Measurements from ENCODE around the gene KAZN. TPM values are rescaled to one million over a fixed set of nuclear protein-coding genes. Genes with fewer than 3 reads are reported as not detected.

The KAZN gene
- polyA plus RNA-seq, 1 experiment = 5.5 TPM

GRCh38 chr1:15075817-15076216 is 477.3 kb downstream of the KAZN start:
- no peak for DNase-seq (ENCODE audit: low read depth)
- POLR2A ChIA-PET = no interaction called here
- H3K27me3 ChIP-seq (ENCODE audit: control insufficient read depth, insufficient read depth, low read length) = no peaks in the 10 kb centered on the region
- no peak for TF ChIP-seq CTCF (IDR thresholded peaks at IDR 0.05; ENCODE audit: insufficient read depth, low read depth, low read length)
- H3K4me3 ChIP-seq (ENCODE audit: low read depth, low read length) = no peak overlapping the region
- no peaks in the 10 kb centered on the region for H3K36me3 ChIP-seq (ENCODE audit: control insufficient read depth, insufficient read depth, low read length)
- CTCF ChIA-PET = no interaction called here

- POLR2A ChIA-PET = no interaction called here
- no peak for DNase-seq (ENCODE audit: low read depth)
- H3K36me3 ChIP-seq (ENCODE audit: control insufficient read depth, insufficient read depth, low read length) = no peaks in the 10 kb centered on the region
- no peaks in the 10 kb centered on the region for H3K27me3 ChIP-seq (ENCODE audit: control insufficient read depth, insufficient read depth, low read length)
- CTCF ChIA-PET = interaction anchor here (0.9 kb wide), 1 partner anchor 40 kb away, joined by 3 read pairs; no protein-coding TSS in a partner anchor
- H3K4me3 ChIP-seq (ENCODE audit: low read depth, low read length) = no peak overlapping the region
- TF ChIP-seq CTCF (IDR thresholded peaks at IDR 0.05; ENCODE audit: insufficient read depth, low read depth, low read length) = no peak
These were observed 478.3 kb downstream of the KAZN start for GRCh38 chr1:15076807-15077206.

- Histone ChIP-seq H3K36me3 (ENCODE audit: control insufficient read depth, insufficient read depth, low read length) (no peaks in the 10 kb centered on the region), H3K4me3 (ENCODE audit: low read depth, low read length) (no peak overlapping the region), H3K27me3 (ENCODE audit: control insufficient read depth, insufficient read depth, low read length) (no peaks in the 10 kb centered on the region)
- DNase-seq (ENCODE audit: low read depth) = no peak
- ChIA-PET CTCF (interaction anchor here (0.7 to 0.9 kb wide), 2 partner anchors 12 to 39 kb away, joined by 3 read pairs; no protein-coding TSS in a partner anchor), POLR2A (interaction anchor here (0.6 kb wide), 1 partner anchor 241 kb away, joined by 4 read pairs; no protein-coding TSS in a partner anchor)
- no peak for TF ChIP-seq CTCF (IDR thresholded peaks at IDR 0.05; ENCODE audit: insufficient read depth, low read depth, low read length)
These were observed 478.9 kb downstream of the KAZN start for GRCh38 chr1:15077384-15077783.

GRCh38 chr1:15080328-15081007 is 482.0 kb downstream of the KAZN start:
- no peak for DNase-seq (ENCODE audit: low read depth)
- no peak for TF ChIP-seq CTCF (IDR thresholded peaks at IDR 0.05; ENCODE audit: insufficient read depth, low read depth, low read length)
- CTCF ChIA-PET = no interaction called here
- POLR2A ChIA-PET = no interaction called here
- Histone ChIP-seq H3K27me3 (ENCODE audit: control insufficient read depth, insufficient read depth, low read length) (no peaks in the 10 kb centered on the region), H3K36me3 (ENCODE audit: control insufficient read depth, insufficient read depth, low read length) (no peaks in the 10 kb centered on the region), H3K4me3 (ENCODE audit: low read depth, low read length) (no peak overlapping the region)

GRCh38 chr1:15081102-15081501 is 482.6 kb downstream of the KAZN start:
- no peak overlapping the region for H3K4me3 ChIP-seq (ENCODE audit: low read depth, low read length)
- no peaks in the 10 kb centered on the region for H3K36me3 ChIP-seq (ENCODE audit: control insufficient read depth, insufficient read depth, low read length)
- ChIA-PET CTCF (no interaction called here), POLR2A (no interaction called here)
- TF ChIP-seq CTCF (IDR thresholded peaks at IDR 0.05; ENCODE audit: insufficient read depth, low read depth, low read length) = no peak
- no peaks in the 10 kb centered on the region for H3K27me3 ChIP-seq (ENCODE audit: control insufficient read depth, insufficient read depth, low read length)
- no peak for DNase-seq (ENCODE audit: low read depth)

Data from BJ (cell line).